NCI-H526 treated with DMSO at 0.1 percent for 48 hours (cell line): ENCODE data around the gene PRAME.
"Not testable (repeated sequence)": the region's sequence is repeated elsewhere in the genome, so short reads cannot be mapped to it uniquely, and the experiment has no call there.

Source experiments
- DNase-seq: peaks from one replicate; lab custom pipeline; 2025; lab: John Stamatoyannopoulos, UW

Gene PRAME

DNA sequence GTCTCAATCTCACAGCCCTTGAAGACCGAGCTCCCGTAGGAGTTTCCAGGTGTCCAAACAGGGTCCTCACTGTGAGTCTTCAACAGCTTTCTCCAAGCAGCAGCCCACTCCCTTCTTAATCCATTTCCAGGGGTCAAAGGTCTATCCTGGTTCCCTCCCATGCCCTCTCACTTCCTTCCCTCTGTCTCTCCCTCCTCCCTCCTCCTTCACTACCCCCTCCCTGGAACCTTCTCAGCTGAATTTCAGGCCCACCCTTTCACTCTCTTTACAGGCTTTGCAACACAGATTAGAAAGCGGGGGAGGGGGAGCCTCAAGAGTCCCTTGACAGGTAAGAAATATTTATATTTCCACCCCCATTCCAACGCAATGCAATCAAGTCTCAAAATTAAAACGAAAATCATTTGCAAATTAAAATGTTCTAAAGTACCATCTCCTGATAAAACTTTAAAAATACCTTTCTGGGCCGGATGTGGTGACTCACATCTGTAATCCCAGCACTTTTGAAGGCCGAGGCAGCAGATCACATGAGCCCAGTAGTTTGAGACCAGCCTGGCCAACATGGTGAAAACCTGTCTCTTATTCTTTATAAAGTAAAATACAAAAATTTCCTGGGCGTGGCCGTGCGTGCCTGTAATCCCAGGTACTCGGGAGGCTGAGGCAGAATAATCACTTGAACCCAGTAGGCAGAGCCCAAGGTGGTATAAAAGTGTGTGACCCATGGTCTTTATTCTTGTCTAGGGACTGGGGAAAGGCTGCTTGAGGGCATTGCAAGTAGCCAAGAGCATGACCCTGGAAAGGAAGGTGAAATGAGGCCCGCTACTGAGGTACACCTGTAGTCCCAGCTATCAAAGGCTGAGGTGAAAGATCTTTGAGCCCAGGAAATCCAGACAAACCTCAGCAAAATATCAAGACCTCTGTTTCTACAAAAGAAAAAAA lies 38.1 kb downstream of the PRAME start:
- no peak for DNase-seq

DNA sequence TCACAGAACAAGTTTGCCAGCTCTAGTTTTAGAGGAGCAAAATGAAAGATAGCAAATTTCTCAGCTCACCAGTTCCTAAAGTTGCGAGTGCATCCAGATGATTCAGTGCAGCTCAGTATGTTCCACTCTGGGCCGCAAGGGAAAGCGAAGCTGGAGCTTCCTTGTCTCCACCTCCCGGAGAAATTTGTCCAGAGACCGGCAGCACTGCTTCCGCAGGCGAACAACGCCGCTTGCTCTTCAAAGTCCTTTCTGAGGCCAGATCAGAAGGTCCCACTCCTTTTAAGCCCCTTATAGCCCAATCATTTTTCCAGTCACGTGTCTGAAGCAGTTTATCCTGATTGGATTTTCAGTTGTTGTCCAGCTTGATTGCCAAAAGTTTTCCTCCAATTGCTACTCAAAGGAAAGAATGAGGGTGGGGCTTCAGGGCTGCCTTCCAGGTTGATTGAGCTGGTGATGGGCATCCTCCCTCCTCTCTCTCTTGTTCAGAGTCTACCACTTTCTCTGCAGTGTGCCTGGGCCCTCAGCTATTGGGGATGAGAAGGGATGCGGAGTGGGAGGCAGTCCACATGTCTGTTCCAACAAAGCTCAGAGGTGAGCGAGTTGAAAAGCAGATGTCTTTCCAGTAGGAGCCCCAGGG lies 38.9 kb downstream of the PRAME start, which contains the start of gene ZNF280A:
TSS of gene ZNF280A (minus strand) at position 251 of the 637 bp plus-strand sequence. CDS start 4,640 bp downstream, outside the sequence.
- no peak for DNase-seq

DNA sequence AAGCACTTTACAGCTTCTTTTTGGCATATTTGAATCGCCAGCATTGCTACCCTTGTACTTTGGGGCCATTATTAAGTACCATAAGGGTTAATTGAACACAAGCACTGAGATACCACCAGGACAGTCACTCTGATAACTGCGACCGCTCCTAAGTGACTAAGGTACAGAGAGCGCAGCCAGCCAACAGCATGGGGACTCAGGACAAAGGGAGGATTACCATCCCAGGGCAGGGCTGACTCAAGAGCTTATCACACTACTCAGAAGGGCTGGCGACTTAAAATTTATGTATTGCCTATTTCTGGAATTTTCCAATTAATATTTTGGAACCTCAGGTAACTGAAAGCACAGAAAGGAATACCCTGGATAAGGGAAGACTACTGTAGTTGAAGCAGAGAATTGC lies 39.5 kb downstream of the PRAME start:
- no peak for DNase-seq

DNA sequence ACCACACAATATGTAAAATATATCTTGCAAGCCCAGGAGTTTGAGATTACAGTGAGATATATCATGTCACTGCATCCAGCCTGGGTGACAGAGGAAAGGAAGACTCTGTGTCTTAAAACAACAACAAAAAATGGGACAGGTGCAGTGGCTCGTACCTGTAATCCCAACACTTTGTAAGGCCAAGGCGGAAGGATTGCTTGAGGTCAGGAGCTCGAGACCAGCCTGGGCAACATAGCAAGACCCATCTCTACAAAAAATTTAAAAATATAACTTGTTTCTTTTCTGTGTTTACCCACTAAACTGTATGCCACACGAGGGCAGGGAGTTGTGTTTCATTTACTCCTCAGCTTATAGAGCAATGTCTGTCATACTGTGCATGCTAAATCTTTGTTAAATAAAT lies 42.1 kb downstream of the PRAME start:
- no peak for DNase-seq

DNA sequence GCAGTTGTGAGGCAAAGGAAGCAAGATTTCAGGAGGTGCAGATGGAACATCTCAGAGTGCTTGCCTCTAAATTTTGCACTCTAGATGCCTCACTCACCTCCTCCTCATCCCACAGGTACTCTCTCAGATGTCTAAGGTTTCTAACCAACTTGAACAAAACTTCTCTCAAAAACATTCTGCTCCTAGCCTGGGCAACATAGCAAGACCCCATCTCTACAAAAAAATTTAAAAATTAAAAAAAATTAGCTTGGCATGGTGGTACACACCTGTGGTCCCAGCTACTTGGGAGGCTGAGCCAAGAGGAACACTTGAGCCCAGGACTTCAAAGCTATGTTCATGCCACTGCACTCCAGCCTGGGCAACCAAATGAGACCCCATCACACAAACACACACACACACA lies 43.2 kb downstream of the PRAME start:
- DNase-seq: no peak

DNA sequence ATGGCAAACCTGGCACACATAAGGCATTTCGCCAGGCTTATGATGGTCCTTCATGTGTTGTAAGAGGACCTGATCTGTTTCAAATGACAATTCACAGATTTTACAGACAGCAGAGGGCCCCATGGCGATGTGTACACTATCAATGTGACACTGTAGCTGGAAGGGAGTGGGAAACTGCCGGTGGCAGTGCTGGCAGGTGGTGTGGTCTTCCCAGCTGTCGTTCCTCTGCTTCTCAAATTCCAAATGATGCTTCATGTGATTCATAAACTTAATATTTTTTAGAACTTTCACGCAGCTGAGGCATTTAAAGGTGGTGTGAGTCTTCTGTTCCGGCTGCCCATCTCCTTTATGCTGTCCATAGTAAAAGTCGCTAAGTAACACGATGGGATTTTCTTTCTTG lies 44.6 kb downstream of the PRAME start:
- not testable (repeated sequence) for DNase-seq

DNA sequence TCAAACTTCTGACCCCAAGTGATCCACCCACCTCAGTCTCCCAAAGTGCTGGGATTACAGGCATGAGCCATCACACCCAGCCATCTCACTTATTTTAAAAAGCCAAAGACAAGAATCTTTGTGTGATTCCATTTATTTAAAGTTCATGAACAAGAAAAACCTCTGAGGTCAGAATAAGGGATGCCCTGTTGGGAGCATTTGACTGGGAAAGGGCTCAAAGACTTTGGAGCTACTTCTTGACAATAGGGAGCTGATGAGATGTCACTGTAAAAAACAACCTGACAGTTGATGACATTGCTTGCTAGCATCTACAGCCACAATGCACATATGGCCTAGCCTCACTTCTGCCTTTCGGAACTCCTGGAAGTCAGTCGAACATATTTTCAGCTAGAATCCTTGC lies 45.4 kb downstream of the PRAME start:
- no peak for DNase-seq

DNA sequence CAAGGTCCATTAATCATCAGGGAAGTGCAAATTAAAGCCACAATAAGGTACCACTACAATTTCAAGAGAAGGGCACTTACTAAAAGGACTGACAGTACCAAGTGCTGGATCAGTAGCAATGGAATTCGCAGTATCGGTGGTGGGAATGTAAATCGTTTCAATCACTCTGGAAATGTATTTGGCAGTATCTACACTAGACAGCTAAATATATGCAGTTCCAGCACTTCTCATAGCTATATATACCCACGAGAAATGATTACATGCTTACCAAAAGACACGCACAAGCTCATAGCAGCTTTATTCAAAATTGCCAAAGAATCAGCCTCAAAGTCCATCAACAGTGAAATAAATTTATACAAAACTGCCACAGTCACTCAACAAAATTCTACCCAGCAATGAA lies 46.1 kb downstream of the PRAME start:
- no peak for DNase-seq

DNA sequence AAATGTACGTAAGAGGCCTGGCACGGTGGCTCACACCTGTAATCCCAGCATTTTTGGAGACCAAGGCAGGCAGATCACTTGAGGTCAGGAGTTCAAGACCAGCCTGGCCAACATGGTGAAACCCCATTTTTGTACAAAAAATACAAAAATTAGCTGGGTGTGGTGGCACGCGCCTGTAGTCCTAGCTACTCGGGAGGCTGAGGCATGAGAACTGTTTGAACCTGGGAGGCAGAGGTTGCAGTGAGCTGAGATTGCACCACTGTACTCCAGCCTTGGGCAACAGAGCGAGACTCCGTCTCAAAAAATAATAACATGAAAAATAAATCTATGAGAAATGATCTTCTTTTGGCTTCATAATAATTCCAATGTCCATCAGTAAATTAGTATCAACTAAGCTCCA lies 48.2 kb downstream of the PRAME start:
- DNase-seq: not testable (repeated sequence)

DNA sequence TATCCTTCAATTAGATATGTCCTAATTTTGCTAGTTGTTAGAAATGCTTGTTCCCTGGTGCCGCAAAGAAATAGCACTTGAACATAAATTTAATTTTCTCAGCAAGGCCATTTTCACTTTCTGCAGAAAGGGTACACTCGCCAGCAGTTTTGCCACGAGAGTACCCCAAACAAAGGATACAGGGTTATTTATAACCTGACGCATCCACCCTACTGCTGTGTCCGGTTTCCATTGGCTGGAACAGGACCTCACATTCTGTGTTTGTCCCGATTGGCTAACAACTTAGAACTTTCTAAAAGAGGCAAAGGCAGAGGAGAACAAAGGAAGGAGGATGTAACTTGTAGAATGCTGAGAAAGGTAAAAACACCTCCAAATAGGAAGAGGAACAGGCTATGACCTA lies 49.2 kb downstream of the PRAME start:
- not testable (repeated sequence) for DNase-seq

DNA sequence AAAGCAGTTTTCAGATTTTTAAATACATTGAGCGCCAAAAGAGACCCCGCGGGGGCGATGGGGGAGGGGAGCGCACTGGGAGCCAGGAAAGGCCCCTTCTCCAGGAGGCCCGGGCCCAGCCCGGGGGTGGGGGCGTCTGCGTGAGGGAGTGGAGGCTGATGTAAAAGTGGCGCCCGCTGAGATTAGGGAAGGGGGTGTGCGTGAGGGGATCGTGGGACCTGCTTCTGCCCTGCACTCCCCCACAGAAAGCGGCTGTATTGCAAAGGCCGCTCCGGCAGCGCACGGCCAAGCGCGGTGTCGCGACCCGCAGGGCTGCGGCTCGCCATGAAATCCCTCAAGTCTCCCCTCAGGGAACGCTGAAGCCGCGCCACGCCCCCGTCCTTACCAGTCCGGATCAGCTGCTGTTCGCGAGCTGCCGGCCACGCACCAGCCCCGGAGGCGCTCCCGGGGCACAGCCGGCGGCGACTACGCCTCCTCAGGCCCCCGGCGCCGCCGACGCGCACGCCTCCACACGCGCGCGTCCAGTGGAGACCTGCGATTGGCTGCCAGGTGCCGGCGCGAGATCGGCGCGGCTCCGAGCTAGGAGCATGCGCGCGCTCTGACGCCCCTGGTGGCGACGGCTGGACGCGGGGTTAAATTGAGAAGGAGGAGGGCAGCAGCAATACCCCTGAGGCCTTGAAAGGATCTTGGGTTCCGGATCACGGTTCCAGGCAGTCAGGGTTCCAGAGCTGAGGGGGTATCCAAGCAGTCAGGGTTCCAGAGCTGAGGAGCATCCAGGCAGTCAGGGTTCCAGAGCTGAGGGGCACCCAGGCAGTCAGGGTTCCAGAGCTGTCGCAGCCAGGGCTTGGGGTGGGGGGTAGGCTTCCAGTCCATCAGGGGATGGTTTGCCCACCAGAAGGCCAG lies 50.5 kb downstream of the PRAME start, which contains the start of gene ZNF280B:
TSS of gene ZNF280B (minus strand) at position 469 of the 903 bp plus-strand sequence. CDS start 19,344 bp downstream, outside the sequence.
- DNase-seq: no peak

DNA sequence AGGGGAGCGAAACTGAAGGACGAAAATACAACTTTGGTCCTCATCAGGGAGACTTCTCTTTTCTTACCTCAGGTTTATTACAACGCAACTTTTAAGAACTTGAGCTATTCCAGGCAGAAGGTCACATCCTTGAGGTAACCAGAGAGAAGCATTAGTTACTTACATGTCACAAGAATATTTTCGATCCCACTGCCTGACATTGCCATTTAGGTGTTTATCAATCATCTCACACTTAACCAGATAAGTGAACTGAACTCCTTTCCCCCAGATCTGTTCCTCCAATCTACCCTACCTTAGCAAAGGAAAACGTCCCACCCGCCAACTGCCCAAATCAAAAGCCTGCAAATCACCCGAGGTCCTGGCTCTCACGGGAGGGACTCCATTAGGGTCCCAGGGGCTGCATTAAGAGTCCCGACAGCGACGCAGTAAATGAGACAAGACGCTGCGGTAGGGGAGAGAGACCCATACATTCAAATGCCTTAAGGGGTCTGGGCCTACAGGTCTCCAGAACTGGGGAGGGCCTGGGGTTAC lies 51.3 kb downstream of the PRAME start:
- no peak for DNase-seq

DNA sequence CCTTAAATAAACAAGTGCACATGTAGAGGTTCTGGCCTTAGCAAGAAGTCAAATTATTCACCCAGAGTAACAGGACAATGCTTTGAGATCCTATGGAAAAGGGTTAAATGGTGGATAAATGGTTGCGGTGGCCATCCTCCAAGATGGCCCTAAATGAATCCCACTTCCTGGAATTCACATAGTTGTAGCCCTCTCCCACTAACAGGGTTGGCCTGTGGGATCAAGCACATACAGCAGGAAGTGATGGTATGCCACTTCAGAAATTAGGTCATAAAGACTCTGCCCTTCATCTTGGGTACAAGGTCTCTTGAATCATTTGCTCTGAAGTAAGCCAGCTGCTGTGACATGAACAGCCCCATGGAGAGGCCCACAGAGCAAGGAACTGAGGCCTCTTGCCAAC lies 52.3 kb downstream of the PRAME start:
- no peak for DNase-seq

DNA sequence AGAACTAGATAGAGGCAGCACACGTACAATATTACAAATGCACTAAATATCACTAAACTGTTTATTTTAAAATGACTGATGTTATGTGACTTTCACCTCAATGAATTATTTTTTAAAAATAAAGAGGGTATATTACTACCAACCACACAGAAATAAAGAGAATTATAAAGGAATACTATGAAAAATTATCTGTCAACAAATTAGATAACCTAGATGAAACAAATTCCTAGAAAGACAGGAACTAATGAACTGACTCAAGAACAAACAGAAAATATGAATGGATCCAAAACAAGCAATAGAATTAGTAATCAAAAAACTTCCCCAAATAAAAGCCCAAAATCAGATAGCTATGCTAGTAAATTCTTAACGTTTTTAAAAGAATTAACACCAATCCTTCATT lies 60.8 kb downstream of the PRAME start:
- no peak for DNase-seq
